DOHH2 (cell line): ENCODE results near the gene SIGLEC11.

Experiments
- H3F3A ChIP-seq: fragments of 200-600 bp; sonication (generic), shearing (Covaris generic); 2 replicates; pipeline ENCODE4 v1.6.0; 2016; ENCODE audit warnings: antibody characterized with exemption, mild to moderate bottlenecking; ENCODE audit not compliant: control insufficient read depth, insufficient read depth
- H3K27ac ChIP-seq: fragments of 200-600 bp; sonication (generic); 2 replicates; pipeline ENCODE4 v1.5.1; 2014; ENCODE audit warnings: low read depth, mild to moderate bottlenecking, low read length, moderate library complexity
- H3K27me3 ChIP-seq: fragments of 200-600 bp; sonication (generic); 2 replicates; pipeline ENCODE4 v1.6.1; 2014; ENCODE audit warnings: mild to moderate bottlenecking, low read length, mixed read lengths; ENCODE audit not compliant: control insufficient read depth
- H3K36me3 ChIP-seq: fragments of 200-600 bp; sonication (generic); 2 replicates; pipeline ENCODE4 v1.6.1; 2014; ENCODE audit warnings: mild to moderate bottlenecking, low read length, moderate library complexity, mixed read lengths; ENCODE audit not compliant: control insufficient read depth
- H3K4me1 ChIP-seq: fragments of 200-600 bp; sonication (generic); 2 replicates; pipeline ENCODE4 v1.6.1; 2014; ENCODE audit warnings: mild to moderate bottlenecking, low read length, mixed read lengths; ENCODE audit not compliant: control insufficient read depth
- H3K4me2 ChIP-seq: fragments of 200-600 bp; sonication (generic); 2 replicates; pipeline ENCODE4 v1.6.0; 2014; ENCODE audit warnings: mild to moderate bottlenecking, low read length, moderate library complexity
- H3K4me3 ChIP-seq: fragments of 200-600 bp; sonication (generic); 2 replicates; pipeline ENCODE4 v1.5.1; 2014; ENCODE audit warnings: mild to moderate bottlenecking, low read length, mixed read lengths
- H3K79me2 ChIP-seq: fragments of 200-600 bp; sonication (generic); 2 replicates; pipeline ENCODE4 v1.6.1; 2014; ENCODE audit warnings: mild to moderate bottlenecking, low read length, mixed read lengths; ENCODE audit not compliant: control insufficient read depth
- H3K9me2 ChIP-seq: fragments of 200-600 bp; sonication (generic); replicated peaks from 2 replicates; pipeline ENCODE4 v1.6.1; 2014; ENCODE audit warnings: mild to moderate bottlenecking, low read length, mixed read lengths; ENCODE audit not compliant: control insufficient read depth
- H3K9me3 ChIP-seq: fragments of 200-600 bp; sonication (generic); 2 replicates; pipeline ENCODE4 v1.6.1; 2014; ENCODE audit warnings: antibody characterized with exemption, low read length, mixed read lengths; ENCODE audit not compliant: control insufficient read depth, insufficient read depth
- H4K20me1 ChIP-seq: fragments of 200-600 bp; sonication (generic); 2 replicates; pipeline ENCODE4 v1.6.0; 2014; ENCODE audit warnings: low read depth, mild to moderate bottlenecking, antibody characterized with exemption, low read length, moderate library complexity; ENCODE audit not compliant: control insufficient read depth, insufficient read depth
- EZH2phosphoT487 ChIP-seq: fragments of 200-600 bp; sonication (generic); IDR thresholded peaks from 2 replicates; pipeline ENCODE4 v1.6.1; 2017; ENCODE audit warnings: borderline replicate concordance, mild to moderate bottlenecking, antibody characterized with exemption, low read length, moderate library complexity, mixed read lengths
- TF ChIP-seq, protein P1 (sequence below): fragments of 200-600 bp; sonication (generic); IDR thresholded peaks from one replicate; pipeline ENCODE4 v1.5.1; 2014; ENCODE audit warnings: antibody characterized with exemption, mild to moderate bottlenecking, low read depth, low read length; ENCODE audit not compliant: poor library complexity, severe bottlenecking

The SIGLEC11 gene

GRCh38 chr19:49986354-49986753 is 25.4 kb upstream of the SIGLEC11 start:
- H3K4me2 ChIP-seq: no peak overlapping the region
- TF ChIP-seq, protein P1, sequence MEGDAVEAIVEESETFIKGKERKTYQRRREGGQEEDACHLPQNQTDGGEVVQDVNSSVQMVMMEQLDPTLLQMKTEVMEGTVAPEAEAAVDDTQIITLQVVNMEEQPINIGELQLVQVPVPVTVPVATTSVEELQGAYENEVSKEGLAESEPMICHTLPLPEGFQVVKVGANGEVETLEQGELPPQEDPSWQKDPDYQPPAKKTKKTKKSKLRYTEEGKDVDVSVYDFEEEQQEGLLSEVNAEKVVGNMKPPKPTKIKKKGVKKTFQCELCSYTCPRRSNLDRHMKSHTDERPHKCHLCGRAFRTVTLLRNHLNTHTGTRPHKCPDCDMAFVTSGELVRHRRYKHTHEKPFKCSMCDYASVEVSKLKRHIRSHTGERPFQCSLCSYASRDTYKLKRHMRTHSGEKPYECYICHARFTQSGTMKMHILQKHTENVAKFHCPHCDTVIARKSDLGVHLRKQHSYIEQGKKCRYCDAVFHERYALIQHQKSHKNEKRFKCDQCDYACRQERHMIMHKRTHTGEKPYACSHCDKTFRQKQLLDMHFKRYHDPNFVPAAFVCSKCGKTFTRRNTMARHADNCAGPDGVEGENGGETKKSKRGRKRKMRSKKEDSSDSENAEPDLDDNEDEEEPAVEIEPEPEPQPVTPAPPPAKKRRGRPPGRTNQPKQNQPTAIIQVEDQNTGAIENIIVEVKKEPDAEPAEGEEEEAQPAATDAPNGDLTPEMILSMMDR: no peak
- no peak for TF ChIP-seq EZH2phosphoT487
- H4K20me1 ChIP-seq: peaks cover 8% of the 10 kb centered on the region
- H3K4me3 ChIP-seq: no peak overlapping the region
- H3F3A ChIP-seq: no peaks in the 10 kb centered on the region
- no peaks in the 10 kb centered on the region for H3K79me2 ChIP-seq
- no peaks in the 10 kb centered on the region for H3K4me1 ChIP-seq
- H3K27me3 ChIP-seq: no peaks in the 10 kb centered on the region
- no peaks in the 10 kb centered on the region for H3K9me2 ChIP-seq
- H3K36me3 ChIP-seq: no peaks in the 10 kb centered on the region
- no peaks in the 10 kb centered on the region for H3K9me3 ChIP-seq
- no peak overlapping the region for H3K27ac ChIP-seq

GRCh38 chr19:49985871-49986270 is 24.9 kb upstream of the SIGLEC11 start:
- Histone ChIP-seq H4K20me1 (peaks cover 8% of the 10 kb centered on the region), H3K9me2 (no peaks in the 10 kb centered on the region), H3K36me3 (no peaks in the 10 kb centered on the region), H3K4me1 (no peaks in the 10 kb centered on the region), H3K4me2 (no peak overlapping the region), H3K79me2 (no peaks in the 10 kb centered on the region), H3K27ac (no peak overlapping the region), H3K9me3 (no peaks in the 10 kb centered on the region), H3K4me3 (no peak overlapping the region), H3K27me3 (no peaks in the 10 kb centered on the region), H3F3A (no peaks in the 10 kb centered on the region)
- TF ChIP-seq EZH2phosphoT487: no peak
- TF ChIP-seq, protein P1: no peak

GRCh38 chr19:49984491-49984890 is 23.5 kb upstream of the SIGLEC11 start:
- Histone ChIP-seq H4K20me1 (peaks cover 8% of the 10 kb centered on the region), H3K36me3 (no peaks in the 10 kb centered on the region), H3K4me2 (no peak overlapping the region), H3K79me2 (no peaks in the 10 kb centered on the region), H3K27me3 (no peaks in the 10 kb centered on the region), H3F3A (no peaks in the 10 kb centered on the region), H3K9me3 (no peaks in the 10 kb centered on the region), H3K9me2 (no peaks in the 10 kb centered on the region), H3K27ac (no peak overlapping the region), H3K4me3 (no peak overlapping the region), H3K4me1 (no peaks in the 10 kb centered on the region)
- no peak for TF ChIP-seq EZH2phosphoT487
- TF ChIP-seq, protein P1: no peak
